Hepatocyte (in vitro differentiated cells): ENCODE data around the gene HNRNPA2B1. TPM values are rescaled to one million over a fixed set of nuclear protein-coding genes. Genes with fewer than 3 reads are reported as not detected.

ENCODE experiments used
- DNase-seq: peaks from one replicate; pipeline ENCODE4 v3.0.0-alpha.2; 2016; ENCODE audit warnings: low spot score
- H2AFZ ChIP-seq: fragments of 200-600 bp; sonication (generic); 2 replicates; pipeline ENCODE4 v1.6.0; 2016; ENCODE audit warnings: antibody characterized with exemption, mild to moderate bottlenecking
- H3K27ac ChIP-seq: fragments of 200-600 bp; sonication (generic); 2 replicates; pipeline ENCODE4 v1.5.1; 2016; ENCODE audit warnings: mild to moderate bottlenecking
- H3K27me3 ChIP-seq: fragments of 200-600 bp; sonication (generic); 2 replicates; pipeline ENCODE4 v1.6.1; 2016
- H3K36me3 ChIP-seq: fragments of 200-600 bp; sonication (generic); replicated peaks from 2 replicates; pipeline ENCODE4 v1.5.1; 2016; ENCODE audit warnings: low read depth; ENCODE audit not compliant: insufficient read depth
- H3K4me1 ChIP-seq: fragments of 200-600 bp; sonication (generic); 2 replicates; pipeline ENCODE4 v1.5.1; 2016; ENCODE audit warnings: mild to moderate bottlenecking, moderate library complexity; ENCODE audit not compliant: insufficient read depth
- H3K4me2 ChIP-seq: fragments of 200-600 bp; sonication (generic); 2 replicates; pipeline ENCODE4 v1.6.0; 2016
- H3K4me3 ChIP-seq: fragments of 200-600 bp; sonication (generic); 2 replicates; pipeline ENCODE4 v1.5.1; 2016; ENCODE audit warnings: mild to moderate bottlenecking
- H3K79me2 ChIP-seq: fragments of 200-600 bp; sonication (generic); 2 replicates; pipeline ENCODE4 v1.6.0; 2017; ENCODE audit warnings: mild to moderate bottlenecking
- H3K9me2 ChIP-seq: fragments of 200-600 bp; sonication (generic); replicated peaks from 2 replicates; pipeline ENCODE4 v1.6.0; 2017; ENCODE audit warnings: mild to moderate bottlenecking; ENCODE audit not compliant: insufficient read depth
- H3K9me3 ChIP-seq: fragments of 200-600 bp; sonication (generic); 2 replicates; pipeline ENCODE4 v1.5.1; 2016; ENCODE audit warnings: low read depth, mild to moderate bottlenecking
- H4K20me1 ChIP-seq: fragments of 200-600 bp; sonication (generic); 2 replicates; pipeline ENCODE4 v1.6.0; 2016; ENCODE audit warnings: mild to moderate bottlenecking; ENCODE audit not compliant: insufficient read depth, poor library complexity, severe bottlenecking
- EZH2 ChIP-seq: fragments of 200-600 bp; sonication (generic); IDR thresholded peaks from 2 replicates; pipeline ENCODE4 v1.6.1; 2016; ENCODE audit warnings: antibody characterized with exemption, mild to moderate bottlenecking, borderline replicate concordance
- EZH2phosphoT487 ChIP-seq: fragments of 200-600 bp; sonication (generic); IDR thresholded peaks from one replicate; pipeline ENCODE4 v1.6.1; 2018; ENCODE audit warnings: antibody characterized with exemption, mild to moderate bottlenecking, low read depth, moderate library complexity; ENCODE audit not compliant: unreplicated experiment, severe bottlenecking
- WGBS: methylation state at CpG from one replicate; pipeline ENCODE4 v1.1.6; 2016; ENCODE audit warnings: low lambda C conversion rate; ENCODE audit errors: missing lambda C conversion rate; 5-methylcytosine and 5-hydroxymethylcytosine counted together
- polyA plus RNA-seq: library from polyadenylated mRNA; unstranded; fragments of >200 nt; fragmentation: Nextera tagmentation; extraction: Ambion mirVana; gene quantifications from 2 replicates; pipeline ENCODE4 v1.2.1, GENCODE V29; 2016
- total RNA-seq: library from RNA; depleted of rRNA; stranded (reverse); fragments of >200 nt; gene quantifications from 2 replicates; pipeline ENCODE4 v1.2.3, GENCODE V29; 2014
- TF ChIP-seq, protein P1 (sequence below): fragments of 200-600 bp; sonication (generic); IDR thresholded peaks from 2 replicates; pipeline ENCODE4 v1.5.1; 2016; ENCODE audit warnings: antibody characterized with exemption, mild to moderate bottlenecking; ENCODE audit not compliant: poor library complexity

Gene HNRNPA2B1
- total and polyA plus RNA-seq, 2 experiments from 2014 or later = 193 to 553 TPM

DNA sequence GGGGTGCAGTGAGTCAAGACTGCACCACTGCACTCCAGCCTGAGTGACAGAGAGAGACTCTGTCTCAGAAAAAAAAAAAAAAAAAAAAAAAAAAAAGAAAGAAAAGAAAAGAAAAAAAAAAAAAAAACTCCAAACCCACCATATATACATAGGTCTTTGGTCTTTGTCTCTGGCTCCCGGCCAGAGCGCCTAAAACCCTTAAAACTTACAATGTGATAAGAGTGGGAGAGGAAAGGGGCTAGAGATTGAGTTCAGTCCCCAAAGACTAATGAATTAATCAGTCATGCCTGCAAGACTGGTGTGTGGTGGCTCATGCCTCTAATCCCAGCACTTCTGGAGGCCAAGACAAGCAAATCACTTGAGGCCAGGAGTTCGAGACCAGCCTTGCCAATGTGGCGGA lies 55.3 kb downstream of the HNRNPA2B1 start:
- Histone ChIP-seq H3K4me3 (no peak overlapping the region), H3K4me2 (no peak overlapping the region), H3K79me2 (no peaks in the 10 kb centered on the region), H3K36me3 (no peaks in the 10 kb centered on the region), H3K27ac (no peak overlapping the region), H3K9me2 (no peaks in the 10 kb centered on the region), H3K4me1 (no peaks in the 10 kb centered on the region), H3K27me3 (no peaks in the 10 kb centered on the region), H2AFZ (no peak overlapping the region), H4K20me1 (no peaks in the 10 kb centered on the region), H3K9me3 (no peaks in the 10 kb centered on the region)
- TF ChIP-seq, protein P1, sequence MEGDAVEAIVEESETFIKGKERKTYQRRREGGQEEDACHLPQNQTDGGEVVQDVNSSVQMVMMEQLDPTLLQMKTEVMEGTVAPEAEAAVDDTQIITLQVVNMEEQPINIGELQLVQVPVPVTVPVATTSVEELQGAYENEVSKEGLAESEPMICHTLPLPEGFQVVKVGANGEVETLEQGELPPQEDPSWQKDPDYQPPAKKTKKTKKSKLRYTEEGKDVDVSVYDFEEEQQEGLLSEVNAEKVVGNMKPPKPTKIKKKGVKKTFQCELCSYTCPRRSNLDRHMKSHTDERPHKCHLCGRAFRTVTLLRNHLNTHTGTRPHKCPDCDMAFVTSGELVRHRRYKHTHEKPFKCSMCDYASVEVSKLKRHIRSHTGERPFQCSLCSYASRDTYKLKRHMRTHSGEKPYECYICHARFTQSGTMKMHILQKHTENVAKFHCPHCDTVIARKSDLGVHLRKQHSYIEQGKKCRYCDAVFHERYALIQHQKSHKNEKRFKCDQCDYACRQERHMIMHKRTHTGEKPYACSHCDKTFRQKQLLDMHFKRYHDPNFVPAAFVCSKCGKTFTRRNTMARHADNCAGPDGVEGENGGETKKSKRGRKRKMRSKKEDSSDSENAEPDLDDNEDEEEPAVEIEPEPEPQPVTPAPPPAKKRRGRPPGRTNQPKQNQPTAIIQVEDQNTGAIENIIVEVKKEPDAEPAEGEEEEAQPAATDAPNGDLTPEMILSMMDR = no peak
- TF ChIP-seq EZH2phosphoT487 (no peak), EZH2 (no peak)
- no peak for DNase-seq
- WGBS = 74% methylated on average over 4 of the region's 4 CpGs

DNA sequence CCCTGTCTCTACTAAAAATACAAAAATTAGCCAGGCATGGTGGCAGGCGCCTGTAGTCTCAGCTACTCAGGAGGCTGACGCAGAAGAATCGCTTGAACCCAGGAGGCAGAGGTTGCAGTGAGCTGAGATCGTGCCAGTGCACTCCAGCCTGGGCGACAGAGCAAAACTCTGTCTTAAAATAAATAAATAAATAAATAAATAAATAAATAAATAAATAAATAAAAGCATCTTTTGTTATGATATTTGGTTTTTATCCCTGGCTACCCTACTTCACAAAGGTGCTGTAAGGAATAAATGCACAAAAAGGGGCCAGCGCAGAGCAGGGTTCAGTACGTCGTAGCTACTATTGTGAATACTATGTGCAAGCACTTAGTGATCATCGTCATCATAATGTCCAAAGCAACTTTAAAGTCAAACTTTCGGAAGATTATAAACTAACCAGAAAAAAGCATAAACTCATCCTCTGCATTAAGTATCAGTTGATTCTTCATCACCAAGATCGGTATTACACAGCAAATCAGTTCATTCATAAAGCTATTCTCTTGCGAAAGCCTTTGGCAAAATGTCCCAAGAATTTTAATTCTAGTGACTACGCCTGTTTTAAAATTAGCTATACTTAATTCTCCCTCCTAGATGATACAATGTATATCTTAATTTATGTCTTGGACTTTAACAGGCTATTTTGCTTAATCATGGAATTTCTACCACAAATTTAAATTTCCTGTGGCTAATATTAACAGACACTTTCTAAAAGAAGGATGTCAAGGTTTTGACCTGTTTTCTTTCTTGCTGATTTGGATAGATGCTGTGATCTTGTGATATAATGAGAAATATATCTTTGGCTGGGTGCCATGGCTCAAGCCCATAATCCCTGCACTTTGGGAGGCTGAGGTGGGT lies 56.1 kb downstream of the HNRNPA2B1 start:
- H2AFZ ChIP-seq = no peak overlapping the region
- no peaks in the 10 kb centered on the region for H3K9me2 ChIP-seq
- no peaks in the 10 kb centered on the region for H3K9me3 ChIP-seq
- WGBS = 94% methylated on average over 13 of the region's 13 CpGs
- H3K4me2 ChIP-seq = no peak overlapping the region
- H3K27me3 ChIP-seq = no peaks in the 10 kb centered on the region
- no peaks in the 10 kb centered on the region for H4K20me1 ChIP-seq
- DNase-seq = no peak
- no peak overlapping the region for H3K4me3 ChIP-seq
- H3K27ac ChIP-seq = no peak overlapping the region
- TF ChIP-seq, protein P1 = no peak
- no peak for TF ChIP-seq EZH2
- TF ChIP-seq EZH2phosphoT487 = no peak
- H3K4me1 ChIP-seq = no peaks in the 10 kb centered on the region
- H3K79me2 ChIP-seq = no peaks in the 10 kb centered on the region
- no peaks in the 10 kb centered on the region for H3K36me3 ChIP-seq

GRCh38 chr7:26143298-26144048 lies 57.1 kb downstream of the HNRNPA2B1 start:
- peak; percentile 28 for DNase-seq
- Histone ChIP-seq H3K27me3 (no peaks in the 10 kb centered on the region), H3K4me2 (peak overlapping the region; percentile 22), H3K4me1 (no peaks in the 10 kb centered on the region), H3K27ac (no peak overlapping the region), H2AFZ (no peak overlapping the region), H3K9me2 (no peaks in the 10 kb centered on the region), H3K9me3 (no peaks in the 10 kb centered on the region), H4K20me1 (no peaks in the 10 kb centered on the region), H3K36me3 (no peaks in the 10 kb centered on the region), H3K79me2 (no peaks in the 10 kb centered on the region), H3K4me3 (no peak overlapping the region)
- WGBS = 40% methylated on average over 5 of the region's 5 CpGs
- no peak for TF ChIP-seq EZH2
- TF ChIP-seq, protein P1 = no peak
- TF ChIP-seq EZH2phosphoT487 = no peak
